Stimulated activated CD4-positive, alpha-beta T cell treated with anti-CD3 and anti-CD28 coated beads, Interleukin-12 subunit alpha, Interleukin-12 subunit beta, amount 100 ng/mL, for 4 hours (primary cell): ENCODE results near the gene CDC14B.
"Not testable (repeated sequence)": the region's sequence is repeated elsewhere in the genome, so short reads cannot be mapped to it uniquely, and the experiment has no call there.

ENCODE experiments used
- DNase-seq: peaks from one replicate; pipeline ENCODE4 v3.0.0-alpha.2; 2020

The CDC14B gene

DNA sequence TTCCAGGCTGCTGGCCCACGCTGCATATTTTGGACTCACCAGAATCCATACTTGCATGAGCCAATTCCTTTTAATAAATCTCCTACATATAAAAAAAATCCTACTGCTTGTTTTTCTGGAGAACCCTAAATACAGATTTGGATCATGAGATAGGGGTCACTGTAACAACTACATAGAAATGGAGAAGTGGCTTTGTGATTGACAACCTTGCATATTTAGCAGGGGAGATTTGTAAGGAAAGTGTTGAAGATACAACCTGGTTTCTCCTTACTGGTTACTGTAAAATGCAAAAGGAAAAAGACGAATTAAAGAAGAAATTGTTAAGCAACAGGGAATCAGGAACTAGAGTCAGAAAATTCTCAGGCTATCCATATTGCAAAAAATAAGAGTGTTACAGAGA is 94.9 kb downstream of the CDC14B start:
- DNase-seq: no peak

DNA sequence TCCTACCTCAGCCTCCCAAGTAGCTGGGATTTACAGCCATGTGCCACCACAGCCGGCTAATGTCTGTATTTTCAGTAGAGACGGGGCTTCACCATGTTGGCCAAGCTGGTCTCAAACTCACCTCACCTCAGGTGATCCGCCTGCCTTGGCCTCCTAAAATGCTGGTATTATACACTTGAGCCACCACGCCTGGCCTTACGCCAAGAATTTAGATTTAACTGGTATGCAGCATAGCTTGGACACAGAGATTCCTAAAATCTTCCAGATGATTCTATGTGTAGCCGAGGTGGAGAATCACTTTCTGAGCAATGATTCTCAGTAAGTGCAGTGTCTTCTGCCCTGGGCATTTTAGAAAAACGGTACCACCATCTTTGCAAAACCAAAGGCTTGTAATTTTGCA is 95.6 kb downstream of the CDC14B start:
- no peak for DNase-seq

DNA sequence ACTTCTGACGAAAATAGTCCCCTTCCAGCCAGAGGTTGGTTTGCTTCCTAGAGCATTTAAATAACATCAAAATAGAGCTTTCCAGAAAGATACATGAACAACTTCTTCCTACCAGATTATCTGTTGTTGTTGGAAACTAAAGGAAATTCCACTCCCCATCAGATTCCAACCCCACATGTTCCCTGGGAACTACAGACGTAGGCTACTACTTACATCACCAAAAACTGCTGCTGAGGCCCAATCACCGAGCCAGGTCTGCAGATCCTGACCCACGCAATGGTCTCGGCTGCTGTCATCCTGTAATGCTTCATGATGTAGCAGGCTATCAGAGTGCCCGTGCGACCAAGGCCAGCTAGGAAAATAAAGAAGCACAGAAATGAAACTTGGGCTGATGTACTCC is 96.3 kb downstream of the CDC14B start:
- no peak for DNase-seq

DNA sequence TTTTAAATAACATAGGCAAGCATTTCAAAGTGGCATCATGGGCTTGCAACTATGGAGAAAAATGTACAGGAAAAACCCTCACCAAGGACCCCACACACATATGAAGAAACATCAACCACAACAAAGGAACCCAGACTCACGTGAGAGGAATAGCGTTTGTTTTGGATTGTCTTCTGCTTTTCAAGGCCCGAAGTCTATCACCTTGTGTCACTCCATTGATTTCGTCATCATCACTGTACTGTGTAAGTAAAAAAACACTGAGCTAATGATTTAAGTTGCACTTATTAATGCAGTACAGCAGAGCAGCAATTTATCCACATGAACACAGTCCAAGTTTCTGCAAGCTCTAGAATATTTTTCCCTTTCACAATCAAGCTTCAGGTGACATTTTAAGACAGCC is 97.3 kb downstream of the CDC14B start:
- DNase-seq: no peak

DNA sequence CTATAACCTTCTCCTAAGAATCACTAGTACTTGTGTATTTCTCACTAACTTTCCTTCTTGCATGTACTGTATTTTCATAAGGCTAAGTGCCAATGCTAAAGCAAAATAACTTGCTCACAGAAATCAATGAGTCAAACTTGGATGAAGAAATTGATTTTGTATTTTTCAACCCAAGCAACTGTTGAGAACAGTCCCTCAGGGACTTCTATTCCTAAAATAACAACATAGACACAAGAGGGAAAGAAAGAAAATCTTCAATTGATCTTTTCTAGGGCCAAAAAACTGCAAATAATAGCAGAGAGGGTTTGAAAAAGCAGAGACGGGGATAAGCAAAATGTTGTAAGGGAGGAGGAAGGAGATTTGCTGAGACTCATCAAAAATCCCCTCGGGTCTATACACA is 99.9 kb downstream of the CDC14B start:
- no peak for DNase-seq

DNA sequence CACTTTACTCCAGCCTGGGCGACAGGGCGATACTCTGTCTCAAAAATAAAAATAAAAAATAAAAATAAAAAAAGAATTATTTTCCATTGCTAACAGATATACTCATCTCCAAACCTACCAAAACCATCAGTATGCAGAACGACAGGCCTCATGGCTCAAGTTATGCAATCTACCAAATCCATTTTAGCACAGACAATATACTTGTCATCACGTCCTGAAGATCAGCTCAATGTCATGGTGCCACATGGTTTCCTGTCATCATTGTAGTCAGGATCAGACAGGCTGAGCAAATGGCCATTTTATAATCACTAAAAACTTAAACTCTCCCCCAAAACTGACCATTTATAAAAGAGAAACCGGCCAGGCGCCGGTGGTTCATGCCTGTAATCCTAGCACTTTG is 100.5 kb downstream of the CDC14B start:
- no peak for DNase-seq

DNA sequence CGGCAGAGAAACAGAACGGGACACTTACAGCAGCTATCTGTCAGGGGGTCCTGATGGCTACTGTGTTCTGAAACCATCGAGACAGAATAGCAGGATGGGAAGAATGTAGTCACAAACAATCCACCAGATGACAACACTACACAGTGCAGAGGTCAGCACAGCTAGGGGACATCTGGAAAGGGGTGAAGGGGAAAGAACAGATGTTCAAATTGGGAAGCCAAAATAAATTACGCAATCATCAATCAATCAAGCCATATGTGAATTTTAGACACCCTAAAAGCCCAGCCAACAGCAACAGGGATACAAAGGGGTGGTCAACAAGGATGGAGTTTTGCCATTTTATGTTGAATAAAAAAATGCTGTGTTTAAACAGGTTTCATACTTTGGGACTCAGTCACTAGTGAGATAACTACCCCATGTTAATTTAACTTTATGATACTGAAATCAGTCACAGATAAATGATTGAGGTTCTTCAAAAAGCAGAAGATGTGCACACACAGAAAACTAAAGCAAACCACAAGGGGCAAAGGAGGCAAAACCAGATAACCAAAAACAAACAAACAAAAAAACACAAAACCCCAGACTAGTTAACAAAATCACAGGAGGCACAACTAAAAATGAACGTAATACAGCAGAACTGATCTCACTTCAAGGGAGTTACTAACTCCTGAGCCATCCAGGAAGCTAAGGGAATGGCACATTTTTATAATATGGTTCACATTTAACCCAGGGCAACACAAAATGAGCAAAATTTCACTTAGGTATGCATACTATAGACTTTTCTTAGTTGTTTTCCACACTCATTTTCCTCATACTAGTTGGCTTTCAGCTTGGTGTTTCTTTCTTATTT is 103.8 kb downstream of the CDC14B start:
- DNase-seq: no peak

DNA sequence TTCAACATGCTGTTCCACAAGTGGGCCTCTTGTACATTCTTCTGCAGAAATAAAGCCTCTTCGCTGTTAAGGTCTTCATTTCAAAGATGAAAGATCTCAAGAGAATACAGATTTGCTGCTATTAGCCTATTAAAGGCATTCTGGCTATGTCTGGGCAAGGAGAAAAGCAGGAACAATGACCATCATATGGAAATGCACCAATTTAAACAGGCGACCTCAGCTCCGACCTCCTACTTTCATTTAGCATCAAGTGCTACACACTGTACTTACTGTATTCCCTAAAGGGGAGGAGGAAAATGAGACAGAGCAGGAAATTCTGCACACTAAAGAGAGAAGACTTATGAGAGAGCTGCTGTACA is 104.9 kb downstream of the CDC14B start:
- DNase-seq: no peak

DNA sequence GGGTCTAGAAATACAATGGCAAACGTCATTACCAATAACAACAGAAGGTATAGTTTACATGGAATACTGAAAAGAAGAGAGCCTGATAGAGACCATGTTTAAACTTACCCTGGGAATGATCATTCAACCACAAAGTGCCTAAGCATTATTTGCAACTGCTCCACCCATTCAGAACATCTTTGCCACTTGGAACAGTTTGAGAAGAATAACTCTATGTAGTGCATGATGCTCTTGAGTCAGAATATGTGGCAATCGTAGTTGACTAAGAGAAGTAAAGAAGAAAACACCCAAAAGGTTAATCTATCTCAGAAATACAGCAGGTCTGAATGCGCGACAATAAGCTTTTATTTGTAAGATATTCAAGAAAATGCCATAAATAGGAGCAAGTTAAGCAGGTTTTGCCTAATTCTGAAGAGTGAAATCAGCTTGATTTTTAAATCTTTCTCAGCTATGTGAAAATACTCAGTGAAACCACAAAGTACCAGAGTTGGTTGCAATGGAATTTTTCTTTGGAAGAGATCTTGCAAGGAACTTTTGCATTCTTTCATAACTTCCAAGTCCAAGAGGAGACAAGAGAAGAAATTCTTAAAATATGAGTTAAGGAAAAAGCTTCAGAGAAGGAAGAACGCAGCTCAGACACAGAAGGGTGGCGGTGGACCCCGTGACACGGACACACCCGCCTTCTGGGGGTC is 105.4 kb downstream of the CDC14B start:
- DNase-seq: no peak

DNA sequence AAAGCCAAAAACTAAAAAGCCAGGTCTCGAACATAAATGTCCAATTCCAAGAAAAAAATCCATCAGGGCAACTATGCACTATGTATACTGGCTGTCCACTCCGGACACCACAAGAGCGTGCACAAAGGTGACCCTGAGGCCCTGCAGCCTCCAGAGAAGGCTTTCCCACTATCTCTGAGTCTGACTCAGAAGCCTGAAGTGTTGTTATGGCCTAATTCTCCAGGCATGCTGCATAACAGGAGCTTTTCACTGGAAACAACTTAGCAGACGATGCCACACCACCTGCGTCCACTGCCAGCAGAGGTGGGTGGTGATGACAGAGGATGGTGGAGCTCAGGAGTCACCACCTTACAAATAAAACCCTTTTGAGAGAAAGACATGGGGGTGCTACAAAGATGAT is 106.0 kb downstream of the CDC14B start:
- no peak for DNase-seq

DNA sequence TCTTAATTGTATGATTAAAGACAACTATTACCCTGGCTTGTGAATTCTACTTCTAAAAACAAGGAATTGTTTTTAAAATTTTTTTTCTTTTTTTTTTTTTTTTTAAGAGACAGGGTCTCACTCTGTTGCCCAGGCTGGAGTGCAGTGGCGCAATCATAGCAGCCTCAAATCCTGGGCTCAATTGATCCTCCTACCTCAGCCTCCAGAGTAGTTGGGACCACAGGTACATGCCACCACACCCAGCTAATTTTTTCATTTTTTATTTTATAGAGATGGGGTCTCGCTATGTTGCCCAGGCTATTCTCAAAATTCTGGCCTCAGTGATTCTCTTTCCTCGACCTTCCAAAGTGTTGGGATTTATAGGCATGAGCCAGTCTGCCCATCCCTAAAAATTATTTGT is 107.4 kb downstream of the CDC14B start:
- DNase-seq: no peak

DNA sequence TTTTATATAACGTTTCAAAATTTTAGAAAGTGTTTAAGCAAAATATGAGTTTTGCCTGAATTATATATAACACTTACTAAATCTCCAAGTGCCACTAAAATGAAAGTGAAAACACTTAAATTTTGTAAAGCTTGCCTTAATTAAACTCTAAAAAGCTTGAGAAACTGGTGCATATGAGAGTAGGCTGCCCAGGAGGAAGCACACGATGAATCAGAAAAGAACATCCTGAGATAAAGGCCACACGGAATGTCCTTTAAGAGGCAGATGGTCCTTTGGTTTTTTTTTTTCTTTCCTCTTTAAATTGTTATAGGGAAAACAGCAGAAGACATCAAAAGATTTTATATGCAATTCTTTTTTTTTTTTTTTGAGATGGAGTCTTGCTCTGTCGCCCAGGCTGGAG is 109.4 kb downstream of the CDC14B start:
- DNase-seq: no peak

DNA sequence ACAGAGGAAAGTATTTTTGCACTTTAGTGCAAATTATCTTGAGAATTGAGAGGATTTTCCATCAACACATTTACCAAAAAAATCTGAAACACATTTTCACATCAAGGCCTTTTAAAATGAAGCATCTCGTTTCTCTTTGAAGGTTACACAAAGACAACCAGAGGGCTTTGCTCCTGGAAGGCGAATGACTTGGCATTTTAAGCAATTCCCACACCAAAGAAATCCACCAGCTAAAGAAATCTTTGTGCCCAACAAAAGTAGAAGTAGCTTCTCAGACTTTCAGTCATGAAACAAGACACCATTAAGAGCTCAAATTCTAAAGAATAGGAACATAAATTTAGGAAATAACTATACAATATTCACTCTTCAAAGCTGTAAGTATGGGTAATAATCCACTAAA is 109.8 kb downstream of the CDC14B start:
- DNase-seq: no peak

DNA sequence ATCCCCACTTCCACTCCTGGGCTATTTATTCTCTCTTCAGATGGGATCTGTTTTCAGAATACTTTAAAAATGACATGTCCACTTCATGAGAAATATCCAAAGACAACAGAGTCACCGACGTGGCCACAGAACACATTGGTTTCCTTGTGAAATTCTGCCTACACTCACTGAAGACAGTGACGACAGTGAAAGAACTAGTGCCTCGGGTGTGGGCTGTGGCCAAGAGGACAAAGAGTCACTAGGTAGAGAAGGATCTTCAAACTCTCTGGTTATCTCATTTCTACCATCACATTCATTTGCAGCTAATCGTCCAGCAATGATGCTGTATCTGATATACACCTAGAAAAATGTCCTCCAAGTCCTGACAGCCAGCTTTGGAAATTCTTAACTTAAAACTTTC is 110.6 kb downstream of the CDC14B start:
- no peak for DNase-seq

DNA sequence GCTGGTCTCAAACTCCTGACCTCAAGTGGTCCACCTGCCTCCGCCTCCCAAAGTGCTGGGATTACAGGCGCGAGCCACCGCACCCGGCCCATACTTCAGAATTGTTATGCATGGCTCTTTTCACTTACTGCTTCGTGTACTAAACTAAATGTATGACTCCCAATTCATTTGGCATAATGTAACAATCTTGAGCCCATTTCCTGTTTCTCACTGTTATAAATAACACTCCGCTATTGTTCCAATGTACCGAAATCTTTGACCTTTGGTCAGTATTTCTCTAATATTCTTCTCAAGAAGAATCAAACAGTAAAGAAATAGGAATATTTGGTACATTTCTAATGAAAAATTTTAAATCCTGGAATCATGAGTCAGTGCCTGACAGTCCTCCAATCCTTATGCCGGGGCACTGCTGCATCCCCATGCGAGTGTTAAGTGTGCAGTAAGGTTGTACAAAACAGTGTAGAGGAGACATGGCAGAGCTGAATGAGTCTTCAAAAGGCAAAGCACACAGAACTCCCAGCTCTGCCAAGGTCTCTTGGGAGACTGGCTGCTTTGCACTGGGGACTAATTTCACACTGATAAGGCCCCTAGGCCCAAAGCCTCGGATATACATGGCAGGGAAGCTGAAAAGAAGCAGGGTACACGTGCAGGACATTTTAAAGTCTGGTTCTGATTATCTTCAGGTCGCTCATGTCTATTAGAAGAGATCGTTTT is 111.3 kb downstream of the CDC14B start:
- no peak for DNase-seq

DNA sequence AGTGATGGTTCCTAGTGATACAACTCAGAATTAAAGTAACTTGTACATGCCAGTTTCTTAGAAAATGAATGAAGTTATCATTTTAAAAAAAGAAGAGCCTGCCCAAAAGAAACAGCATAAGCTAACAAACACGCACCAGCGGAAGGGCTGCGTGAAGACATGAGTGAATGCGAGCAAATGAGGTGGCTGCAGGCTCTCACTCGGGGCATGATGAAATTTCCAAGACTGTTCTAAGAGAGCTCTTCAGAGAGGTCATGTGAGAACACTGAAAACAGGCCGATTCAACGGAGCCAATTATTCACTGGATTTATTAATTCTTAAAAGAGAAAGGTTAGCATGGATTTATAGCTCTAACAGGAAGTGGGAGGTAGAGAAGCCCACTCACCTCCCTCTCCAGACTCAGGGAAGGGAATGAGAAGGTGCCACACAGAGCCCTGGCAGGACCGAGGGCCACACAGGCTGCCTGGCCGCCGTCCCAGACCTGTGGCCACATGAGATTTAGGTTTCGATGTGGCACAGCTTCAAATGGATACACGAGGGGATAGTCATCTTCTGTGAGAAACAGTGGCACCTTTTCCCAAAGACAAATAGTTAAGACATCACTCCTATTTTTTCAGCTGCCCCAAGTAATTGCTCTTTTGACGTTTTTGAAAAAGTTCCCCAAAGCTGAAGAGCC is 114.2 kb downstream of the CDC14B start:
- DNase-seq: no peak

DNA sequence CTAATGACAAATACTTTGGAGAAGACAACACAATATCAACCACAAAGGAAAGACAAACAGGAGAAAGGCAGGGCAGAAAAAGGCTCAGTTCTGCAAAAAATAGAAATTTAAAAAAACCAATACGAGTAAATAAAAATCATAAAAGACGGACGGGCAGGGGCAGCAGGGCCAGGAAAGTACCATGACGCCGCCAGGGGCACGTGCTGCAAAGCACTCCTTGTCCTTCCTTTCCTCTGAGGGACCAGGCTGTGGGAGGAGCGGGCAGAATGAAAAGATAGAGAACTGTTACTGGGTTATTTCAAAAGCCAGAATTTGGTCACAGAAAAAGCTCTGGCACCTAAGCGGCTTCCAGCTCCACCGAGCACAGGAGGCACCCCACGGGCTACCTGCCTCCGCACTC is 115.7 kb downstream of the CDC14B start:
- DNase-seq: no peak

DNA sequence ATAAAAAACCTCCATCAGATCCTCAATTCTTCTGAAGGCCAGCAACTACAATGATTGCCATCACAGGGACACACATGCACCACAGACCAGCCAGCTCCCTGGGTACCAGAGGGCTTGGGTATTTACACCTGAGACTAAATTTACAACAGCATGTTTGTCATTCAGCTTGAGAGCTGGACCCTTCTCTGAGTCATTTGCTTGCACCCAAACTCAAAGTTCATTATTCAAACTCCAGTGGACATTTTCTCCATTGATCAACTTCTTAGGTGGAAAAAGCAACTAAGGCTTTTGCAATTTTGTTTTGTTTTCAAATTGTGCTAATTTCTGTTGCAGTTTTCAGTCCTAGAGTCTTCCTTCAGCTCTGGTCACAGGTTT is 116.3 kb downstream of the CDC14B start:
- DNase-seq: not testable (repeated sequence)

DNA sequence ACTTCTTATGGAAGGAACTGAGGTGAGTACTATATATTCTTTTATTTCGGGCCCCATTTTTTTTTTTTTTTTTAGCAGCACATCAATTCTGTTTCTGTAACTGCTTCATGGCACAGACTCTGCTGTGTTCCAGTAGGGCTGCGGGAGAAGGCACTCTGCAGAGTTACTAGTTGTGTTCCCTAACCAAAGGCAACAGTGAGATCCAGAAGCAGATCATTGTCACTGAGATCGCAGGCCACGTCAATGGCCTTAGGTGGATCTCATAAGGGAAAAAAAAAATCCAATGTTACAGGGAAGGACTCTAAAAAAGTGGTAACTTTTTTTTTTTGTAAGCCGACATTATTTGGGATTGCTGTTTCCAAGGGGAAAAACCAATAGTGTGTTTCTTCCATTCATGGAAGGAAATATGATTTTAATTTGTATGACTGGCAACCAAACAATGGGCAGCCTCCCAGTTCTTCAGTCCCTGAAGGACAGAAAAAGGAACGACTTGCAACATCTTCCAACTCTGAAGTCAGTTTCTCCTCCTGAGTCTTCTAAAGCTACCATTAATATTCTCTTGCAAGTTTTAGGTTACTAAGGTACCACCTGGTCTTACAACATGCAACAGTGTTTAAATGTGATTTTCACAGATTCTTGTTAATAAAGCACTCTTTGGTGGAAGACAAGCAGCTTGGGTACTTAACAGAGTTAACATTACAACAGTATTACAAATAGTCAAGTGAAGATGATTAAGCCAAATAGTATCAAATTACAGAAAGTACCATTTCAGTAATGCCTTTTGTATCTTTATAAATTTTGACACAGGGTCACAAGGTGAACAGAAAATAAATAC is 116.9 kb downstream of the CDC14B start:
- DNase-seq: no peak

DNA sequence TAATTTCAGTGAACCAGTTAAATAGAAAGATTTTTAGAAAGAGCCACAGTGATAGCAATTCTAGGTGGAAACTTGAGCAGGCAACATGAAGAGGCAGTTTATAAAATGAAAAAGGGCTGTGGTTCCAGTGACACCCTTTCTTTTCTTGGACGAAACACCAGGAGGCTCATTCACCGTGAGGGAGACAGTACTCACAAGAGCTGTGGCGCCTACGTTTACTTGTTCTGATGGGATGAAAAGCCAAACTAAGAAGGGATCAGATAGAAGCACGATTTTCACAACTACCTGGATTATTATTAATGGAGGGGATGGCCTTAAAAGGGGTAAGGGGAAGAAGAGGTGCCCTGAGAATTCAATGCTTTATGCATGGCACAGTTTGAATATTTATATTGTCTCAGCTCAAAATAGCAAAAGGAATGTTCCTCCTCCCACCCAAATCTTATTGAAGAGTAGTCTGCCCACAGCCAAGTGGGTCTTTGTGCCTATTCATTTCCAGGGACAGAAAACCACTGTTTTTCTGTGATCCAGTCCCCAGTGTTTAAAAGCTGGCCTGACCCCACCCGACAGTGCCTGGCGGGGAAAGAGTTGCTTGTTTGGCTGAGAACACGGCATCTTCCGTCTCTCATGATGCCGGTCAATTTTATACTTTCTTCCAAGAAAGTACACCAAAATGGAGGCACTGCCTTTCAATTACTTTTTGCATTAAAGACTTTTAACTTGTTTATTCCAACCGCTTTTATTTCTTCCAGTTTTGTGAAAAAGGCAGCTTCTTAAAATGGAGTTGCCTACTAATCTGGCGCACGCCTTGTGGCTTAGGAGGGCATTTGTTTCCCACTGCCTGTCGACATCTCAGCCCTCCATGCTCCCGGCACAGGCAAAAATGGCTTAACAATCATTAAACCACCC is 117.8 kb downstream of the CDC14B start:
- DNase-seq: no peak
